K562 (cell line): ENCODE results near the gene MKLN1.

Experiments used
- POLR2A ChIP-seq: fragments of 450-650 bp; conservative IDR thresholded peaks from 2 replicates; pipeline ENCODE4 v1.6.1; 2016
- ZBTB9 ChIP-seq: fragments of 450-650 bp; formaldehyde crosslinking; IDR thresholded peaks from 2 replicates; pipeline ENCODE4 v1.4.0; 2020; ENCODE audit warnings: mild to moderate bottlenecking, moderate library complexity
- ZFP30 ChIP-seq: fragments of 250-450 bp; sonication (Bioruptor Pico); IDR thresholded peaks from 2 replicates; pipeline ENCODE4 v1.8.0; 2022; ENCODE audit warnings: moderate library complexity, mild to moderate bottlenecking, inconsistent platforms, borderline replicate concordance
- ZFX ChIP-seq: sonication (generic); formaldehyde crosslinking; IDR thresholded peaks from 2 replicates; pipeline ENCODE4 v1.8.0; 2022; ENCODE audit warnings: mild to moderate bottlenecking, missing genetic modification reagents, moderate library complexity

- TF ChIP-seq POLR2A, result no peak
- TF ChIP-seq ZFX, result no peak
- no peak for TF ChIP-seq ZFP30 (CRISPR knock-in tag)
- no peak for TF ChIP-seq ZBTB9 (CRISPR knock-in tag)
These were observed 162.2 kb downstream of the MKLN1 start for GRCh38 chr7:131489881-131490280.
